SK-N-SH (cell line): Measurements from ENCODE around the gene CCDC15.

Experiments
- CTCF ChIP-seq: fragments of 200-600 bp; sonication (generic); IDR thresholded peaks from 2 replicates; pipeline ENCODE4 v1.6.1; 2017; ENCODE audit warnings: antibody characterized with exemption, mild to moderate bottlenecking, moderate library complexity
- GABPA ChIP-seq: IDR thresholded peaks from 2 replicates; pipeline ENCODE4 v1.4.0; 2012; ENCODE audit warnings: low read depth, mild to moderate bottlenecking
- MXI1 ChIP-seq: IDR thresholded peaks from 2 replicates; pipeline ENCODE4 v1.6.1; 2012; ENCODE audit warnings: mild to moderate bottlenecking, low read depth, low read length, improper control_type of control experiment
- RCOR1 ChIP-seq: fragments of 150-350 bp; IDR thresholded peaks from 2 replicates; pipeline ENCODE4 v1.6.1; 2017; ENCODE audit warnings: antibody characterized with exemption, low read length

- TF ChIP-seq CTCF, result no peak
- TF ChIP-seq GABPA, result no peak
- TF ChIP-seq RCOR1, result no peak
- no peak for TF ChIP-seq MXI1
Measured at GRCh38 chr11:124930799-124931198, 23.2 kb upstream of the CCDC15 start.
